ENCODE results near the gene C1orf141. TPM values are rescaled to one million over a fixed set of nuclear protein-coding genes. Genes with fewer than 3 reads are reported as not detected.
"Not testable (repeated sequence)": the region's sequence is repeated elsewhere in the genome, so short reads cannot be mapped to it uniquely, and the experiment has no call there.

Gene C1orf141
- polyA plus RNA-seq, 1 experiment: not detected

- Histone ChIP-seq H3K27me3 (ENCODE audit: control insufficient read depth, insufficient read depth, low read length) (no peaks in the 10 kb centered on the region), H3K9me3 (ENCODE audit: control insufficient read depth, insufficient read depth, low read length) (no peaks in the 10 kb centered on the region), H3K27ac (ENCODE audit: low read depth, low read length) (no peak overlapping the region), H3K4me3 (ENCODE audit: low read depth, low read length) (no peak overlapping the region)
- no peak for DNase-seq (ENCODE audit: low read depth, low spot score)
- CTCF ChIA-PET: interaction anchor here (0.6 to 8.0 kb wide), 15 partner anchors 9 to 379 kb away, joined by 3 to 325 read pairs (median 4); no protein-coding TSS in a partner anchor
- TF ChIP-seq, protein P1, sequence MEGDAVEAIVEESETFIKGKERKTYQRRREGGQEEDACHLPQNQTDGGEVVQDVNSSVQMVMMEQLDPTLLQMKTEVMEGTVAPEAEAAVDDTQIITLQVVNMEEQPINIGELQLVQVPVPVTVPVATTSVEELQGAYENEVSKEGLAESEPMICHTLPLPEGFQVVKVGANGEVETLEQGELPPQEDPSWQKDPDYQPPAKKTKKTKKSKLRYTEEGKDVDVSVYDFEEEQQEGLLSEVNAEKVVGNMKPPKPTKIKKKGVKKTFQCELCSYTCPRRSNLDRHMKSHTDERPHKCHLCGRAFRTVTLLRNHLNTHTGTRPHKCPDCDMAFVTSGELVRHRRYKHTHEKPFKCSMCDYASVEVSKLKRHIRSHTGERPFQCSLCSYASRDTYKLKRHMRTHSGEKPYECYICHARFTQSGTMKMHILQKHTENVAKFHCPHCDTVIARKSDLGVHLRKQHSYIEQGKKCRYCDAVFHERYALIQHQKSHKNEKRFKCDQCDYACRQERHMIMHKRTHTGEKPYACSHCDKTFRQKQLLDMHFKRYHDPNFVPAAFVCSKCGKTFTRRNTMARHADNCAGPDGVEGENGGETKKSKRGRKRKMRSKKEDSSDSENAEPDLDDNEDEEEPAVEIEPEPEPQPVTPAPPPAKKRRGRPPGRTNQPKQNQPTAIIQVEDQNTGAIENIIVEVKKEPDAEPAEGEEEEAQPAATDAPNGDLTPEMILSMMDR (IDR thresholded peaks at IDR 0.05; ENCODE audit: low read depth, low read length): peak; percentile 57
- POLR2A ChIA-PET: no interaction called here
Measured at GRCh38 chr1:67144696-67145095, 9.9 kb upstream of the C1orf141 start.

GRCh38 chr1:67143966-67144365 is 9.2 kb upstream of the C1orf141 start:
- Histone ChIP-seq H3K27me3 (ENCODE audit: control insufficient read depth, insufficient read depth, low read length) (no peaks in the 10 kb centered on the region), H3K27ac (ENCODE audit: low read depth, low read length) (no peak overlapping the region), H3K4me3 (ENCODE audit: low read depth, low read length) (no peak overlapping the region), H3K9me3 (ENCODE audit: control insufficient read depth, insufficient read depth, low read length) (no peaks in the 10 kb centered on the region)
- TF ChIP-seq, protein P1 (IDR thresholded peaks at IDR 0.05; ENCODE audit: low read depth, low read length): no peak
- POLR2A ChIA-PET: no interaction called here
- CTCF ChIA-PET: interaction anchor here (0.7 to 8.0 kb wide), 13 partner anchors 17 to 379 kb away, joined by 3 to 325 read pairs (median 4); no protein-coding TSS in a partner anchor
- DNase-seq (ENCODE audit: low read depth, low spot score): no peak

GRCh38 chr1:67142931-67143330 is 8.2 kb upstream of the C1orf141 start:
- no peak overlapping the region for H3K4me3 ChIP-seq (ENCODE audit: low read depth, low read length)
- no peak overlapping the region for H3K27ac ChIP-seq (ENCODE audit: low read depth, low read length)
- CTCF ChIA-PET: interaction anchor here (1.6 to 8.0 kb wide), 2 partner anchors 147 to 148 kb away, joined by 15 to 325 read pairs; no protein-coding TSS in a partner anchor
- H3K27me3 ChIP-seq (ENCODE audit: control insufficient read depth, insufficient read depth, low read length): no peaks in the 10 kb centered on the region
- H3K9me3 ChIP-seq (ENCODE audit: control insufficient read depth, insufficient read depth, low read length): no peaks in the 10 kb centered on the region
- TF ChIP-seq, protein P1 (IDR thresholded peaks at IDR 0.05; ENCODE audit: low read depth, low read length): no peak
- POLR2A ChIA-PET: no interaction called here
- no peak for DNase-seq (ENCODE audit: low read depth, low spot score)

- H3K9me3 ChIP-seq (ENCODE audit: control insufficient read depth, insufficient read depth, low read length); H3K27me3 ChIP-seq (ENCODE audit: control insufficient read depth, insufficient read depth, low read length); H3K4me3 ChIP-seq (ENCODE audit: low read depth, low read length); H3K27ac ChIP-seq (ENCODE audit: low read depth, low read length); POLR2A ChIA-PET; DNase-seq (ENCODE audit: low read depth, low spot score): not testable (repeated sequence)
- CTCF ChIA-PET: interaction anchor here (0.7 to 1.6 kb wide), 2 partner anchors 146 to 377 kb away, joined by 3 to 15 read pairs; no protein-coding TSS in a partner anchor
Measured at GRCh38 chr1:67141832-67142231, 7.1 kb upstream of the C1orf141 start.

- Histone ChIP-seq H3K27ac (ENCODE audit: low read depth, low read length) (no peak overlapping the region), H3K4me3 (ENCODE audit: low read depth, low read length) (no peak overlapping the region), H3K9me3 (ENCODE audit: control insufficient read depth, insufficient read depth, low read length) (no peaks in the 10 kb centered on the region), H3K27me3 (ENCODE audit: control insufficient read depth, insufficient read depth, low read length) (no peaks in the 10 kb centered on the region)
- DNase-seq (ENCODE audit: low read depth, low spot score): no peak
- ChIA-PET POLR2A (no interaction called here), CTCF (interaction anchor here (1.1 kb wide), 1 partner anchor 9 kb away, joined by 4 read pairs; no protein-coding TSS in a partner anchor)
- TF ChIP-seq, protein P1 (IDR thresholded peaks at IDR 0.05; ENCODE audit: low read depth, low read length): no peak
Measured at GRCh38 chr1:67140460-67140859, 5.7 kb upstream of the C1orf141 start.

Data from AG04450 (cell line).